GM19099 (cell line): Measurements from ENCODE around the gene GRK2.

ENCODE experiments used
- POLR2A ChIP-seq: IDR thresholded peaks from 3 replicates; pipeline ENCODE4 v1.6.1; 2011; ENCODE audit warnings: low read depth; ENCODE audit not compliant: insufficient read length; ENCODE audit errors: extremely low read depth

Gene GRK2

DNA sequence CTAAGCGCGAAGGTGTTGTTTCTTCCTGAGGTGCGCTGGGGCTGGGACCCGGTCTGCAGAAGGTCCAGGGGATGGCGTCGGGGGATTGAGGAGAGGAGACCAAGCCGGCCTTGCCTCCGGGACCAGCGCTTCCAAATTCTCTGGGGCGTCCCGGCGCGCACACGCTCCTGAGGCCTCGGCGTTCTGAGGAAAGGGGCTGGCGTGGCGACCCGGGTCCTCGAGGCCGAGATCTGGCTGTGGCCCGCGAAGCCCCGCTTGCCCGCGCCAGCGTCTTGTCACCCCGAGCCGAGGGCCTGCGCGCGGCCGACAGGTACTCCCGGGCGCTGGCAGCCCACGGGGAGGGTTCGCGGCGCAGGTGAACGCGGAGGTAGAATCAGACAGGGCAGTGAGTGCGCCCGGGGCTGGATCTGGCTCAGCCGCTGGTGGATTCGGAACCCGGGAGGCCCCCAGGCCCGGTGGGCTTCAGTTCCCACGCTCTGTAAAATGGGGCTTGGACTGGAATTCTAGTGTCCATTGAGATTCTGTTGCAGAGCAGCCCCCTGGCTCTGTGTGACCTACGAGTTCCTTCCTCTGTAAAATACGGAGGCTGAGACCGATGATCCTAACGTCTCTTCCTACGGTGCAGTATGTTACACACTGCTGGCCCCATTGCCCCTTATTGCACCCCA, 51.7 kb downstream of the GRK2 start:
- TF ChIP-seq POLR2A: no peak

DNA sequence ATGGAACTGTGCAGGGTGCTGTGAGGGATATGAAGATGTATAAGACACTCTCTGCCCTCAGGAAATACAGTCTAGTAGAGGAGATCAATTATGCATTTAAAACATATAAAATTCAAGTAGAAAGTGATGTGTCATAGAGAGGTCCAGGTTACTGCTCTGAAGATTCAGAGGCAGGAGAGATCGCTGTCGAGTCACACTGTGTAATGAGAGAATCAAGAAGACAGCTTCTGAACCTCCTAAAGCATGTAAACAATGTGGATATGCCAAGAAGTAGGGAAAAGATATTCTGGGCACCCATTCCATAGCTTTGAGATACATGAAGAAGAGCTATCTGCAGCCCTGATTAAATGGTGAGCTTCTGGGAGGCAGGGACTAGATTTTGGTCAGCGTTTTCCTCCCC, 53.7 kb downstream of the GRK2 start:
- no peak for TF ChIP-seq POLR2A

DNA sequence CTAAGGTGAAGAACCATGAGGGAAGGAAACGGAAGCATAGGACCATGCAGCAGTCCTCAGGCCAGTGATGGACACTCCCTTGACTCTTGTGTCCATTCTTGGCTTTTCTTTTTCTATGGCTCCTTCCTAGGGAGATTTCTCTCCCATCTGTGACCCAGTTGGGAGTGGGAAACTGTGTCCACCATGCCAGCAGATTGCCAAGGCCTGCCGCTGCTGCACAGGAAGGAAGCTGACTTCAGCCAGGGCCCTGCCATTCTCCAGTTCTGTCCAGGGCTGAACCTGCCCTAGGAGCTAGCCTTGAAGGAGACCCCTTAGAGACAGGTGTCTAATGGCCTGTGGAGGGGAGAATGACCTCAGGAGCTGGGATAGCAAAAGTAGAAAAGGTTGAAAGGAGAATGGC, 54.4 kb downstream of the GRK2 start:
- TF ChIP-seq POLR2A: no peak

DNA sequence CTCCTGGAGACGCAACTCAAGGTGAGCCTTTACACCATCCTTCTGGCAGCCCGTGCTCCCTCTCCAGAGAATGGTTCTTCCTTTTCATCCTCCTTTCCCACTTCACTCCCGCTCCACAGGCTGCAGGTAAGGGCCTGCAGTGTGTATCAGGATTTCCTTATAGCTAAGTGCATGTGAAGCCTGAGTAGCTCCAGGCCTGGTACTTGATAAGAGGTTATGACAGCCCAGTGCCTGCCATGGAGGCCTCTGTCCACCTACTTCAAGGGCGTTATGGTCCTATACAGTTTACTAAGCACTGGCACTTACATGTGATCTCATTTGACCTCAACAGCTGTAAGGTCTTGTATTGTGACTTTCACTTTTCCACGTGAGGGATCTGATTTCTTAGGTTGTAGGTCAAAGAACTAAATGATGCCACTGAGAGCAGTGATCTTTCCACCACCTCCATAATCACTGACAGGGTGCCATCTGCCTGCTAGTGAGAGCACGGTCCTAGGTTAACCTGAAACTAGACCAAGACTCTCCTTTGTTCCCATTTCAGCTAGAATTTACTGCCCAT, 55.1 kb downstream of the GRK2 start:
- TF ChIP-seq POLR2A: no peak

DNA sequence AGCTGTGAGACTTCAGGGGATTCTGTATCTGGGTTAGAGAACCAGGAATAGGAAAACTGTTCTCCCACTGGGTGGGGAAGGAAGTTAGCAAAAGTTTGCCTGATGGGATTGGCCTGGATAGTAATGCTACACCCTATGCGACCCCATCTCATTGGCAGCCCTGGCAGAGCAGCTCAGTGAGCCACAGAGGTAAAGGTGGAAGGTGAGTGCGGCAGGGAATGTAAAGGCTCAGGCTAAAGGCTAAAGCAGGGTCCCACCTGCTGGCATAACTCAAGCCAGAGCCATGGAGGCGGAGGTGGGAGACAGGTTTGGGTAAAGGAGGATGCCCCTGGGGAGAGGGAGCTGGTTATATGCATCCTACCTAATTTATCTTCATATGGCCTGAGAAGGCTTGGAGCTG, 55.8 kb downstream of the GRK2 start:
- no peak for TF ChIP-seq POLR2A

DNA sequence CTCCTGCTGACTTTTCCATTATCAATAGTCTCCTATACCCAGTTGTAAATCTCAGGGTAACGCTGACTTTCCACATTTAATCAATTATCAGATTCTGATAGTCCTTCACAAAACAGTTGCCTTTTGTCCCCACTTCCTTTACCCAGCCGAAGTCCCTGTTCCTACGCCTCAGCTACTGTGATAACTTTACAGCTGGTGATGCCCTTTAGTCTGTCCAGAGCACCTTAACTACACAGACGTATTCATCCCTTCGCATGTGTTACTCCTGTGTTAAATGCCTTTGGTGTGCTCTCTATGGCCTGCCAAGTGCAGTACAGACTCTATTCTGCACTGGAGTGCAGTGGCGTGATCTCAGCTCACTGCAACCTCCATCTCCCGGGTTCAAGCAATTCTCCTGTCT, 57.3 kb downstream of the GRK2 start:
- TF ChIP-seq POLR2A: no peak

DNA sequence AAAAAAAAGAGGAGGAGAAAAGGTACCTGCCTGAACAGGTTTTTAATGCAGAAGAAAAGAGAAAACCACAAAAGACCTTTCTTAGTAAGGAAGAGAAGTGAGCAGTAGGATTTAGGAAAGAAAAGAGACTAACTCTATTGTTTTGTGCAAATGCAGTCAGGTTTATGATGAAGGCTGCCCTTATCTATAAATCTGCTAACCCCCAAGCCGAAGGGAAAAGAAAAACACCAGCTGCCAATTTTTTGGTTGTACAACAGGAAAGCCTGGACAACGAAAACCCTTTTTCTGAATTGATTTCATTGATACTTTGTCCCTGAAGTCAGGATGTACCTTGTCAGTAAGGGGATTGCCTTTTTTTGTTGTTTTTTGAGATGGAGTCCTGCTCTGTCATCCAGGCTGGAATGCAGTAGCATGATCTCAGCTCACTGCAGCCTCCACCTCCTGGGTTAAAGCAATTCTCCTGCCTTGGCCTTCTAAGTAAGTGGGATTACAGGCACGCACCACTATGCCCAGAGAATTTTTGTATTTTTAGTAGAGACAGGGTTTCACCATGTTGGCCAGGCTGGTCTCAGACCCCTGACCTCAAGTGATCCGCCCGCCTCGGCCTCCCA, 65.9 kb downstream of the GRK2 start:
- TF ChIP-seq POLR2A: no peak
